Hypothalamus (tissue), 51 donors: ENCODE measurements around the gene OLFM1.

Source experiments
- DNase-seq, 51 donors: peaks; one replicate each; lab custom pipeline; 2025; lab: John Stamatoyannopoulos, UW

OLFM1 gene

DNA sequence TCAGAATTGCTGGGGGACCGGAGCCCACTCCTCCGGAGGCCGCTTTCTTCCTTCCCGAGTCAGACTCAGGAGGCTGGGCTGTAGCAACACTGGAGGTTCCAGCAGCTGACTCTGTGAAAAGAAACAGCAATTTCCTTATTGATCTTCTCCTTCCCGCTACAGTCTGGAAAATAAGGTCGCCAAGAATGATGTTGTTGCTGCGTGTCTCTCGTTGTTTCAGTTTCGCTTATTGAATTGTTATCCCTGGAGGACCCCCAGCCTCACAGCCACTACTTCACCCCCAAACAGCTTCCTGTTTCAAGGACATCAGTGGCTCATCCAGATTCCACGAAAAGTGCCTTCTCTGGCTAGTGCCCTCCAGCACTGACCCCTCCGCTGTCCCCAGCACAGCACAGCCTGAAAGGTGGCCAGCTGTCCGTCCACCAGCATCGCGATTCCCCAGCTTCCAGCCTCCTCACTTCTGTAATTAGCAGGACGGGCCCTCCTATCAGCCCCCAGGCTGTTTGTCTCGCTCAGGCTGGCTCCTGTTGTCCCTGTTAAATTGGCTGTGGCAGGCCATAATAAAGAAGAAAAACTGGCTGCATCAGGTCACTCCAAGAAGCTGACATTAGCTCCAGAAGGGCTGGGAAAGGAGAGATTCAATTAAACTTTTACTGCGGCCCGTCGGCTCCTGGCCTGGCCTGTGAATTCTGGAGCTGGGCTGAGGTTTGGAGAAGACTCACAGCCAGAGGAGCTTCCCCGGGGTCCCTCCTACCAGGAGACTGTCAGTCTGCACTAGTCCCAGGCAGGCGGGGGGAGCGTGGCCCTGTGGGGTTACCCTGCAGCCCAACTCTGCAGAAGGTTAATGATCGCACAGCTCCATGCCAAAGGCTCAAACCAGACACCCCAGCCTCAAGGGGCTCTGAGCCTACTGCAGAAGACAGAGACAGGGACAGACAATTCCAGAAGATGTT is 40.5 kb downstream of the OLFM1 start:
- no peak for DNase-seq

DNA sequence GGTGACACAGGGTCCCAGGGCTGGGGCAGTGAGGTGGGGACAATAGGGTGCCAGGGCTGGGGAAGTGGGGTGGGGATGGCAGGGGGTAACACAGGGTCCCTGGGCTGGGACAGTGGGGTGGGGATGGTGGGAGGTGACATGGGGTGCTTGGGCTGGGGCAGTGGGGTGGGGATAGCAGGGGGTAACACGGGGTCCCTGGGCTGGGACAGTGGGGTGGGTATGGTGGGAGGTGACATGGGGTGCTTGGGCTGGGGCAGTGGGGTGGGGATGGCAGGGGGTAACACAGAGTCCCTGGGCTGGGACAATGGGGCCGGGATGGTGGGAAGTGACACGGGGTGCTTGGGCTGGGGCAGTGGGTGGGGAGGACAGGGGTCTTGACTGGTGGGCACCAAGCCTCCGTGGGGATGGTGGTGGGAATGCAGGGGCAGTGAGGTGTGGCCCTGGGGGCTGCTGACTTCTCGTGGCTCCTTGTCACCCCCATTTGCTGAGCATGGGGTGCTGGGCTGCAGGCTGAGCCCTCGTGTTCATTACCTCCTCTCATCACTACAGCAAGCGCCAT is 41.7 kb downstream of the OLFM1 start:
- no peak for DNase-seq

DNA sequence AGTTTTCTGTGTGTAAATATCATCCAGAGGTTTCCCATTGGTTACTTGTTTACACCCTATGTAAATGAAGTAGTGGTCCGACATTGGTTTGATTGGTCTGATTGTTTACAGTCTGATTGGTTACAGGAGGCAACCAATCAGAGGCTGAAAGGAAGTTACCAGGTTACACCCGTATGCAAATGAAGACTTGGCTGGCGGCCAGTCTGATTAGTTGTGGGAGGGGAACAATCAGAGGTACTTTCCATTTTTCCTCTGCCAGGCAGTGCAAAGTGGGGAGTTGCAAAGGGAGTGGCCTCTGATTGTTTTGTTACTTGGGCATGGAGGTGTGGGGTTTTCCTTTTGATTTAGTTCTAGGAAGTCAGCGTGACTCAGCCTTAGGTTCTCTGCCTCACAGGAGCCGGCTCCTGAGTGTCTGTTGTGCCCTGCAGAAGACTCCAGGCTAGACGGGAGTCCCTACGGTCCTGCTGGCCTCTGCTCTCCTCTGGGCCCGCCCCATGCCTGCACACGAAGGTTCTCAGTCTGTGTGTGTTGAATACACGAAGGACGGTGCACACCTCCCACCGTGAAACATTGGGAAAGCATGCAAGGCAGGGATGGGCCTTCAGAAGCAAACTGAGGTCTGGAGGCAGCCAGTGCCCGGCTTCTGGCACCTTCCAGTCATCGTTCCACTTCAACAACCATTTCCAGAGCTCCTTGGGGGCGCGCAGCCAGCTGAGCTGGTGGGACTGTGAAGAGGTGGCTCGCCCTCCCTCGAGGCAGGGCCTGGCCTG is 42.9 kb downstream of the OLFM1 start:
- DNase-seq, result peak in 2 of 51 donors; percentile 7 to 17

DNA sequence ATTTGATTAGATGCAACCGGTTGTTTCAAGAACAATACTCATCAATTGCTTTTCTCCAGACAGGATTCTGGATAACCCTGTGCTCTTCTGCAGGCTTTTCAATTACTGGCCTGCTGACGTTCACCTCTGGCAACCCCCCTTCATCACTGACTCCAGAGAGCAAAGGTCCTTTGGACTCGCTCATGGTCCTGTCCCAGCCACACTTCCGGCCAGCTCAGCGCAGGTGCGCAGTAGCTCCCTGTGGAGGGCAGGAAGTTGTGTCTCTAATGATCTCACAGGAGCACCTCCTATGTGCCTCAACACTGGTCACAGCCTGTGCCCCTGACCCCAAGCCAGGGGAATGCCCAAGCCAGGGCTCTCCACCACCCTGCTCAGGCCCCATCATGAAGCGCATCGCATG is 44.0 kb downstream of the OLFM1 start:
- DNase-seq, result no peak

DNA sequence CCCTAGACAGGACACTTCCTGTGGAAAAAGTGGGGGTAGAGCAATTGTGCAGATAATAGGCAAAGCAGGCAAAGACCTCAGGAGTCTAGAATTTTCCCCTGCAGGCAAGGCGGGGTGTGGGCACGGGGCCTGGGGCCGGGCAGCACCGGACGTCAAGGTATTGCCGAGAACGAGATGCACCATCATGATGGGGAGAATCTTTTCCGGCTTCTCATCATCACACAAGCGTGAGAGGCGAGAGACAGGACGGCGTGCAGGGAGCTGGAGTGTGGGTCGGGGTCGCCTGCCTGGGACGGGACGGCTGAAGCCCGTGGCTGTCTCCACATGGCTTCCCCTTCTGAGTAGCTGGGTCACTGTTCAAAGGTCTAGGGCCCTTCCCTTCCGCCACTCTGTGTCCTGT is 44.5 kb downstream of the OLFM1 start:
- DNase-seq, result no peak

DNA sequence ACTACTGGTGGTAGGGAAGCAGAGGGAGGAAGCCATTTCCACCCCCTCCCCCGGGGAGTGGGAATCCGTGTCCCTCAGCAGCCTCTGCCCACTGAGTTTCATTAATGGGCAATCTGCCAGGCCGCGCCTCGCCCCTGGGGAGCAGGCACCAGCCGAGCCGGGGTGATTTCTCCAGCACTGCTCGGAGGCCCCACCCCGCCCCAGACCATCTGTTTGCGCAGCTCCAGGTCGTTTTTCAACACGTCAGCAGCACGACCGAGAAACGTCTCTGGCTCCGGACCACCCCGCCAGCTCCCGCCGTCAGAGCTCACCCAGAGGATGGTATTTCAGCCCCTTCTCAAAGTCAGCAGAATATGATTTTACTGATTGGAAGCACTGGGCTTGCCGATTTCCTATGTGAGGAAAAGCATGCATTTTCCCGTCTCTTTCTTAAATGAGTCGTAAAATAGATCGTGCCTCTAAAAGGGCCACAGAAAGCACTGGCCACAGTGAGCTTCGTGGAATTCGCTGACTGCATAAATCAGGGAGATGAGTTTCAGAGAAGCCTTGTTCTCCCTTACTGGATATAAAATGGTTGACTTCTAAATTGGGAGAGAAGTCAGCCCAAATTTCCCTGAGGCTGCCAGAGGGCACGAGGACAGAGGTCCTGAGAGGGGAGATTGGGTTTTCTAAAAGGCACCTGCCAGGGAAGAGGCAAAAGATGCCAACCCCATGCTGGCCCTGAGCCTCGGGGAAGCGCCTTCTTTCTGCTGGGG is 47.0 kb downstream of the OLFM1 start:
- no peak for DNase-seq

DNA sequence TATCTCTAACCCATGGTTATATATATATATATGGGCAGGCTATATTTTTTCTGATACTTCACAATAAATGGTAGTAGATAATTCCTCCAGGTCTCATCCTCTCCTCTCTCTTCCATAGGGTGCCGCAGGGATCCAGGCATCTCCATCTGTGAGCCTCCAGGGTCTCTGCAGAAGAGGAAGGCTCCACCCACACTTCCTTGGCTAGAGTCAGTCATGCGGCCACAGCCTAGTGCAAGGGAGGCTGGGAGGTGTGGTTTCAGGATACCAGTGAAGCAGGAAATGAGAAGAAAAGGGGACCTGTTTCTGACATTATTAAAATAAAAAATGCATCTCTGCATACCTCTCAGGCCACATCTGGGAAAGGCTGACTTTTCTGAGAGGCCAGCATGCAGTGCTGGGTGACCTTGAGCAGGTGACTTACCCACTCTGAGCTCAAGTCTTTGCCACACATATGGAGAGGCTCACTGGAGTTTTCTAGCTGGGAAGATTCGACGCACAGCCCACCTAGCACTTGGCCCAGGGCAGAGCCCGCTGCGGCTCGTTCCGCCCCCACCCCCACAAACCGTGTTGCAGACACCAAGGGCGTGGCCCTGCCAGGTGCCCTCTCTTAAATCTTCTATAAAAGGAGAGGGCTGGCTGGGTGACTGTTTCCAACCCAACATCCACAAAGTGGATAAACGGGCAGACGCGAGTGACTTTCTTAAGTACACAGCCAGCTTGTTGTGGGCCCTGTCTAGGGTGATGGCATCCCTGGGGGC is 47.9 kb downstream of the OLFM1 start:
- DNase-seq, result no peak

DNA sequence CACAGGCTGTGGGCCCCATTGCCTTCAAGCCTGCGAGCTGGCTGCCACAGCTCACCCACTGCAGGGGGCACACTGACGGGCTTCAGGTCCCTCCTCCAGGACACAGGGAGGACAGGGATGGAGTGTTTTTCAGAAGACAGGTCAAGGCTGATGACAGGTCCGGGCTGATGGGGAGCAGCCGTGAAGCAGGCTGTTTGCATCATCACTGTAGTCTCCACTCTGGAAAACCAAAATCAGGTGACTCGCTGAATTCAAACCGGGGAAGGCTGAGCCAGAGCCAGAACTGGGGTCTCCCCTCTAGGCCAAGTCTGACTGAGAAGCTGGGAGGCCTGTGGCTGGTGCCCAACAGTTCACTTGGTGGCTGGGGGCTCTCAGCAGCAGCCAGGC is 48.5 kb downstream of the OLFM1 start:
- no peak for DNase-seq

DNA sequence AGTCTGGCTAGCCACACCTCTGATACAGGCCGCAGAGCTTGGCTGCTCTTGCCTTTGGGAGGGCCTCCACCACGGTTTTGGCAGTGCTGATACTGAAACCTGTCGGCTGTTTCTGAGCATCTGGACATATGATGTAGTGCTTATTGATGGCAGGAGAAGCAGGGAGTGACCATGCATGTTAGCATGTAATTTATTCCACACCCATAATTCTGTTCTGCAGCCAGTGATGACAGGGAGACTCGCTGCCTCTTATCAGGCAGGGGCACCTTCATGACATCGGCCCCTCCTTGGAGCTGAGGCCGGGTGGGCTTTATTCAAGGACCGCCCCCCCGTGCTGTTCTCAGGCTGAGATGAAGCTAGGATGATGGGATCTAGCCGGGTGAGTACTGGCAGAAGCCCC is 49.0 kb downstream of the OLFM1 start:
- DNase-seq, result no peak

DNA sequence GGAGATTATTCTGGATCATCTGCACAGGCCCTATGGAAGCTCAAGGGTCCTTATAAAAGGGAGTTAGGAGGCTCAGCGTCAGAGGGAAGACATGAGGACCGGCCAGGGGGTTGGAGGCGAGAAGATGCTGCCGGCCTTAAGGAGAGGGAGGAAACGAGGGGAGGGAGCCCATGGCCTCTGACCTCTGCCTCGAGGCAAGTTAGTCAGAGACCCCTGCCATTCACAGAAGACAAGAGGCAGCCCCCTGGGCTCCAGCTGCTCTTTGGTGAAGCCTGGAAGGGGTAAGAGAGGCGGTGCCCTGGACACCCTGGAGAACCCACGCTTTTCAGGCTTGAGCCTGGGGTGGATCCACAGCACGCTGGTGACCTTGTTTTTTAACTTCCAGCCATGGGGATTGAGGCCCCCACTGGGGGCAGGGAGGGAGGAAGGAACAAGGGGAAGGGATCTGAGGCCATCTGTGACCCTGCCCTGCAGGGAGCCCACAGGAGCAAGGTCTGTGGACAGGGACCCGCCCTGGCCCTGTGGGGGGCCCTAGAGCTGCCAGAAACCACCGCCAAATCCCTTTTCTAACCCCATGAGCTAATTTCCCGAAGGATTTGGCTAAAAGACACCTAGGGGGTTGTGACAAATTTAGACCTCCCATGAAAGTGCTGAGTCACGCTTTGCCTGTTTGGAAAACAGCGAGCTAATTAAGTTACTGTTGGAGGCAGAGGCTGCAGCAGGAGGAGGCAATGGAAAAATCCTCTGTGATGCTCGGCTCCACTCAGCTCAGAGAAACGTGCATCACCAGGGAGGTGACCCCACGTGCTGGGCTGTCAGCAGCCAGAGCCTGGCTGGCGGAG is 49.7 kb downstream of the OLFM1 start:
- peak in 23 of 51 donors; percentile 15 to 63 (median 29) for DNase-seq

DNA sequence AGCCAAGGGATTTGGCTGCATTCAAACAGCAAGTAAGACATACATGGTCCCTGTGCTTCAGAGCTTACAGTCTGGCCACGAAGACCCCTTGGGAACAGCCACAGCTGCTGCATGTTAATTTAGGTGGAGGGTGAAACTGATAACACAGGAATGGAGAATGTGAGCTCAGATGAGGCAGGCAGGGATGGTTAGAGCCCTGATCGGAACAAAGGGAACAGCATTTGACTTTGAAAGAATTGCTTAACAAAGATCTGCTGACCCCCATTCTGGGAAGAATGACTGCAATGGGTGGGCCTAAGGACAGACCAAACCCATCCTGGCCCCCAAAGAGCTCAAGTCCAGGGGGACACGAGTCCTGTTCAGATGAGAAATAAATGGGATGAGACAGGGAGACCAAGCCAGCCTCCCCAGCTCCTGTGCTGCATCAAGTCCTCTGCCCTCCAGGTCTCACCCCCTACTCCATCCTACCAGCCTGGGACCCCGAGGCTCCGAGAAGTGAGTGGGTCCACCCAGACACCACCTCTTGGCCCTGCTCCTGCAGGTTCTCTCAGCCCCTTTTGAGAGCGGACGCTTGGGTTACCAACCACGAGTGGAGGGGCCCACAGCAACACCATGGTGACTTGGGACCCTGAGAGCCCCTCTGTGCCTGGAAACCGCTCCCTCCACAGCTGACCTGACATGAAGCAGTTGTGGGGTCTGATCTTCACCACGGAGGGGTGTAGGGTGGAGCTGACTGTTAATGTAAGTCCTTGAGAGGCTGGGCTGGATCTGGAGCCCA is 50.8 kb downstream of the OLFM1 start:
- DNase-seq, result no peak

DNA sequence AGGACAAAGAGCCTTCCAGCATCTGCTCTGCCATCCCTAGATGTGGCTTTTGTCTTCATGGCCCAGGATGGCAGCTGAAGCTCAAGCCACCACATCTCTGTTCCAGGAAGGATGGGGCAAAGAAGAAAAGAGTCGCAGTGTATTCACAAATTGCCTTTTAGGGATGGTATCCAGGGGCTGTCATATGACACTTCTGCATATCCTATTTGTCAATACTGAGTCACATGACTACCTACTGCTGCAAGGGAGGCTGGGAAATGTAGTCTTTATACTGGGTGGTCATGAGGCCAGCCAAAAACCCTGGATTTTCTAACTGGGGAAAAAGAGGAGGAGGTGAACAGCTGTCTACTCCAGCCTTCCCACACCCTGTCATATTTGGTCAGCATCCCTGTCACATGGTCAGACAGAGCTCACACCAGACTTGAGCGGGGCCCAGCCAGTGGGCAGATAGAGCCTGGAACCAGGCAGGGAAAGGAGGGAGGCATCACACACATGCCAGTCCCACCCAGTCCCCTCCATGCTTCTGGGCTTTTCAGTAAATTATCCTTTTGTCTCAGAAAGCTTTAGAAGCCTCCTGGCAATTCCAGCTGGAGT is 52.0 kb downstream of the OLFM1 start:
- DNase-seq, result no peak

DNA sequence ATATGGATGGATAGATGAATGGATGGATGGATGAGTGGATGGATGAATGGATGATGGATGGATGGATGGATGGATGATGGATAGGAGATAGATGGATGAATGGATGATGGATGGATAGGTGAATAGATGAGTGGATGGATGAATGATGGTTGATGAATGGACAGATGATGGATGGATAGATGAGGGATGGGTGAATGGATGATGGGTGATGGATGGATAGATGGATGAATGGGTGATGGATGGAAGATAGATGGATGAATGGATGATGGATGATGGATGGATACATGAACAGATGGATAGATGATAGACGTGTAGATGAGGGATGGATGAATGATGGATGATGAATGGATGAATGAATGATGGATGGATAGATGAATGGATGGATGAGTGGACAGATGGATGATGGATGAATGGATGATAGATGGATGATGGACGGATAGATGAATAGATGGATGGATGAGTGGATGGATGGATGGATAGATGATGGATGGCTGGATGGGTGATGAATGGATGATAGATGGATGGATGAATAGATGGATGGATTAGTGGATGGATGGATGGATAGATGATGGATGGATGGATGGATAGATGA is 53.8 kb downstream of the OLFM1 start:
- no peak for DNase-seq

DNA sequence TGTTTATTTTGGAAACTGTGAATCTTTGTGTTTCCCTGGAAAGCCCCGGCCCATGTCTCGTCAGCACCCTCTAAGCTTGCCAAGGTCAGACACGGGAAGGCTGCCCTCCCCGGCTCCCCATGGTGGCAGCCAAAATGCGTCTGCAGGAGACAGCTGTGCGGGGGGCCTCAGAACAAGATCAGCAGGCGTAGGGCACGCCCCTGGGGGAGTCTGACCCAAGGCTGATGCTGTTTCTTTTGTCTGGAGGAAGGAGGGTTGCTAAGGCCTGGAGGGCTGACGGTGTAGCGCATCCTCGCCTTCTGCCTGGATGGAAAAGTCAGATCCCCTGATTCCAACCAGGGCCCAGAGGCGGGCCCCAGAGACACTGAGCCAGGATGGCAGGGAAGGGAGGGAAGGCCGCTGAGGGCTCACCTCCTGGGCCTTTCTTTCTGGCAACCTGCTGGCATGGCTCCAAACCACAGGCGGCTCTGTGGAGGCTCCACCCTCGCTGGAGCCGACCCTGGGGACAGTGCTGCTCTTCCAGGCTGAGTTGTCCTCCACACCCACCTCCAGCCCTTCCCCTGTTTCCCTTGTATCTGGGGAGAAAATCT is 57.2 kb downstream of the OLFM1 start:
- DNase-seq, result no peak

DNA sequence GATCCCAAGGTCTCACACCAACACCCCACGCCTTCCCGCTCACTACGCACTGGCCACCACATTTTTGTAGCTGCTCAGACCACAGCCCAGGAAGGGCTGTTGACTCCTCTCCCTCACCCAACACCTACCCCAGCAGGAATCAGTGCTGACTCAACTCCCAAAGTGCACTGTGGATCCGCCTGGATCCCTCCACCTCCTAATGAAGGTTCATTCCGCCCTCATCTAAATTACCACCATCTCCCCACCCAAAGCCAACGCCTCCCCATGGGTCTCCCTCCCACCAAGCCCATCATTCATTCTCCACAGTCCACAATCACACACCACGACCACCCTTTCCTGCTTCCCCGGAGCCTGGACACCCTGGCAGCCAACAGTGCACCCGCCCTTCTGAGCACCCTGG is 57.8 kb downstream of the OLFM1 start:
- DNase-seq, result no peak

DNA sequence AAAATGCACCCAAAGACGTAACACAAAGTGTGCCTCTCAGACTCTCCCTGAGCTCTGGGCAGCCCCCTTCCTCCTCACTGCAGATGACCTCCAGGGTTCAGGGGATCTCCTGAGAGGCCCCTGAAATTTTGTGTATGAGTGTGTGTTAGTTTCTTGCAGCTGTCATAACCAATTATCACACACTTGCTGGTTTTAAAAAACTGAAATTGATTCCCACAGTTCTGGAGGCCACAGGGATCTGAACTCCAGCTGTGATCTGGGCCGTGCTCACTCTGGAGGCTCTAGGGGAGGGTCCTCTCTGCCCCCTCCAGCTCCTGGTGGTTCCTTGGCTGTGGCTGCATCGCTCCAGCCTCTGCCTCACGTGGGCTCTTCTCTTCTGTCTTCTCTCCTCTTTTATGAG is 58.8 kb downstream of the OLFM1 start:
- DNase-seq, result no peak
